Neural cell (in vitro differentiated cells): Measurements from ENCODE around the gene NKX1-2. TPM values are rescaled to one million over a fixed set of nuclear protein-coding genes. Genes with fewer than 3 reads are reported as not detected.

Source experiments
- H2AFZ ChIP-seq: fragments of 200-600, 300-800 bp; sonication (generic), shearing (Covaris generic); 2 replicates; pipeline ENCODE4 v1.6.0; 2014; ENCODE audit warnings: low read depth, mild to moderate bottlenecking, antibody characterized with exemption, low read length, moderate library complexity
- H3F3A ChIP-seq: fragments of 200-600 bp; shearing (Covaris generic); 2 replicates; pipeline ENCODE4 v1.6.1; 2016; ENCODE audit warnings: mild to moderate bottlenecking, moderate library complexity, mixed read lengths, antibody characterized with exemption, low read length; ENCODE audit not compliant: insufficient read depth, poor library complexity, severe bottlenecking
- H3K27ac ChIP-seq: fragments of 200-600, 300-800 bp; sonication (generic), shearing (Covaris generic); 2 replicates; pipeline ENCODE4 v1.5.1; 2014; ENCODE audit warnings: mild to moderate bottlenecking, low read length, moderate library complexity
- H3K27me3 ChIP-seq: fragments of 300-800, 200-600 bp; sonication (generic), shearing (Covaris generic); 2 replicates; pipeline ENCODE4 v1.6.0; 2014; ENCODE audit warnings: mild to moderate bottlenecking, low read depth, low read length, moderate library complexity; ENCODE audit not compliant: insufficient read depth
- H3K36me3 ChIP-seq: fragments of 300-800, 200-600 bp; sonication (generic), shearing (Covaris generic); 2 replicates; pipeline ENCODE4 v1.5.1; 2014; ENCODE audit warnings: mild to moderate bottlenecking, antibody characterized with exemption, low read length, moderate library complexity; ENCODE audit not compliant: insufficient read depth
- H3K4me2 ChIP-seq: fragments of 300-800, 200-600 bp; sonication (generic), shearing (Covaris generic); 2 replicates; pipeline ENCODE4 v1.6.0; 2014; ENCODE audit warnings: mild to moderate bottlenecking, low read length
- H3K4me3 ChIP-seq: fragments of 300-800, 200-600 bp; sonication (generic), shearing (Covaris generic); 2 replicates; pipeline ENCODE4 v1.5.1; 2014; ENCODE audit warnings: mild to moderate bottlenecking, low read length, moderate library complexity
- H3K79me2 ChIP-seq: fragments of 200-600 bp; shearing (Covaris generic); replicated peaks from 2 replicates; pipeline ENCODE4 v1.6.0; 2014; ENCODE audit warnings: mild to moderate bottlenecking, low read length, moderate library complexity; ENCODE audit not compliant: insufficient read depth
- H3K9ac ChIP-seq: fragments of 300-800, 200-600 bp; sonication (generic), shearing (Covaris generic); 2 replicates; pipeline ENCODE4 v1.6.1; 2016; ENCODE audit warnings: mild to moderate bottlenecking, low read length, mixed read lengths
- H3K9me2 ChIP-seq: fragments of 200-600 bp; shearing (Covaris generic); 2 replicates; pipeline ENCODE4 v1.6.1; 2016; ENCODE audit warnings: mild to moderate bottlenecking, low read length, mixed read lengths; ENCODE audit not compliant: insufficient read depth
- H3K9me3 ChIP-seq: fragments of 200-600, 300-800 bp; sonication (generic), shearing (Covaris generic); 2 replicates; pipeline ENCODE4 v1.6.1; 2016; ENCODE audit warnings: mild to moderate bottlenecking, mixed run types, low read length, moderate library complexity, mixed read lengths
- H4K20me1 ChIP-seq: fragments of 200-600 bp; shearing (Covaris generic); 2 replicates; pipeline ENCODE4 v1.6.1; 2016; ENCODE audit warnings: mild to moderate bottlenecking, mixed run types; ENCODE audit not compliant: insufficient read depth
- EP300 ChIP-seq: fragments of 450-650 bp; conservative IDR thresholded peaks from 2 replicates; pipeline ENCODE4 v1.6.1; 2014; ENCODE audit warnings: antibody characterized with exemption, mild to moderate bottlenecking, moderate library complexity; ENCODE audit not compliant: poor library complexity, severe bottlenecking
- EZH2 ChIP-seq: fragments of 200-600, 300-800 bp; shearing (Covaris generic), sonication (generic); IDR thresholded peaks from 2 replicates; pipeline ENCODE4 v1.6.1; 2014; ENCODE audit warnings: antibody characterized with exemption, low read length, borderline replicate concordance, mild to moderate bottlenecking; ENCODE audit not compliant: insufficient read depth, poor library complexity, severe bottlenecking
- MXI1 ChIP-seq: fragments of 450-650 bp; conservative IDR thresholded peaks from 2 replicates; pipeline ENCODE4 v1.6.1; 2014; ENCODE audit warnings: antibody characterized with exemption, mild to moderate bottlenecking; ENCODE audit not compliant: poor library complexity, severe bottlenecking
- POLR2AphosphoS5 ChIP-seq: IDR thresholded peaks from 2 replicates; pipeline ENCODE4 v1.6.1; 2012
- RAD21 ChIP-seq: fragments of 450-650 bp; conservative IDR thresholded peaks from 2 replicates; pipeline ENCODE4 v1.6.1; 2014; ENCODE audit warnings: antibody characterized with exemption, mild to moderate bottlenecking, moderate library complexity
- SMC3 ChIP-seq: fragments of 450-650 bp; conservative IDR thresholded peaks from 2 replicates; pipeline ENCODE4 v1.6.1; 2014; ENCODE audit warnings: antibody characterized with exemption, mild to moderate bottlenecking, moderate library complexity; ENCODE audit not compliant: poor library complexity
- TAF1 ChIP-seq: IDR thresholded peaks from 2 replicates; pipeline ENCODE4 v1.6.1; 2012; ENCODE audit warnings: low read depth
- polyA plus RNA-seq: library from polyadenylated mRNA; depleted of rRNA; stranded (reverse); fragments of >200 nt; gene quantifications from 2 replicates; pipeline ENCODE4 v1.2.3, GENCODE V29; 2014
- TF ChIP-seq, protein P1 (sequence below): IDR thresholded peaks from 2 replicates; pipeline ENCODE4 v1.6.1; 2012; ENCODE audit warnings: borderline replicate concordance
- TF ChIP-seq, protein P2 (sequence below): fragments of 450-650 bp; IDR thresholded peaks from 2 replicates; pipeline ENCODE4 v1.5.1; 2014; ENCODE audit warnings: antibody characterized with exemption, mild to moderate bottlenecking, moderate library complexity; ENCODE audit not compliant: poor library complexity, severe bottlenecking

Gene NKX1-2
- polyA plus RNA-seq, 1 donor from 2014 or later, result 0.19 TPM

DNA sequence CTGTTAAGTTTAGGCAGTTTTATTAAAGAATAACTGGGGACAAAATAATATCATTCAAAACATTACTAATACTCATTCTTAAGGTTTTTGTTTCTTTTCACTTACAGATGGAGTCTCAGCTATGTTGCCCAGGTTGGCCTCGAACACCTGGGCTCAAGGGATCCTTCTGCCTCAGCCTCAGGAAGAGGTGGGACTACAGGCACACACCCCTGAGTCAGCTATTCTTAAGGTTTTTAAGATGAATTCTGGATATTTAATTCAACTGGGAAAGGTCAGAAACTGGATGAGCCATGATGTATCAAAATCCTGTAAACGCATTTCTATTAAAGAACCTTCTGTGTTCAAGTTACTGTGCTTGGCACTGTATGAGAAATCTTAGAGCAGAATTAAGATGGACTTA, 34.6 kb downstream of the NKX1-2 start:
- Histone ChIP-seq H3K4me3 (no peak overlapping the region), H3K27ac (no peak overlapping the region), H2AFZ (no peak overlapping the region), H4K20me1 (no peaks in the 10 kb centered on the region), H3F3A (no peaks in the 10 kb centered on the region), H3K9me3 (no peaks in the 10 kb centered on the region), H3K9ac (no peak overlapping the region), H3K9me2 (no peaks in the 10 kb centered on the region), H3K36me3 (no peaks in the 10 kb centered on the region), H3K79me2 (peaks cover 31% of the 10 kb centered on the region), H3K4me2 (no peak overlapping the region), H3K27me3 (peaks cover 2% of the 10 kb centered on the region)
- TF ChIP-seq MXI1, result no peak
- no peak for TF ChIP-seq TAF1
- TF ChIP-seq EP300, result no peak
- no peak for TF ChIP-seq POLR2AphosphoS5
- TF ChIP-seq RAD21, result no peak
- TF ChIP-seq, protein P1, sequence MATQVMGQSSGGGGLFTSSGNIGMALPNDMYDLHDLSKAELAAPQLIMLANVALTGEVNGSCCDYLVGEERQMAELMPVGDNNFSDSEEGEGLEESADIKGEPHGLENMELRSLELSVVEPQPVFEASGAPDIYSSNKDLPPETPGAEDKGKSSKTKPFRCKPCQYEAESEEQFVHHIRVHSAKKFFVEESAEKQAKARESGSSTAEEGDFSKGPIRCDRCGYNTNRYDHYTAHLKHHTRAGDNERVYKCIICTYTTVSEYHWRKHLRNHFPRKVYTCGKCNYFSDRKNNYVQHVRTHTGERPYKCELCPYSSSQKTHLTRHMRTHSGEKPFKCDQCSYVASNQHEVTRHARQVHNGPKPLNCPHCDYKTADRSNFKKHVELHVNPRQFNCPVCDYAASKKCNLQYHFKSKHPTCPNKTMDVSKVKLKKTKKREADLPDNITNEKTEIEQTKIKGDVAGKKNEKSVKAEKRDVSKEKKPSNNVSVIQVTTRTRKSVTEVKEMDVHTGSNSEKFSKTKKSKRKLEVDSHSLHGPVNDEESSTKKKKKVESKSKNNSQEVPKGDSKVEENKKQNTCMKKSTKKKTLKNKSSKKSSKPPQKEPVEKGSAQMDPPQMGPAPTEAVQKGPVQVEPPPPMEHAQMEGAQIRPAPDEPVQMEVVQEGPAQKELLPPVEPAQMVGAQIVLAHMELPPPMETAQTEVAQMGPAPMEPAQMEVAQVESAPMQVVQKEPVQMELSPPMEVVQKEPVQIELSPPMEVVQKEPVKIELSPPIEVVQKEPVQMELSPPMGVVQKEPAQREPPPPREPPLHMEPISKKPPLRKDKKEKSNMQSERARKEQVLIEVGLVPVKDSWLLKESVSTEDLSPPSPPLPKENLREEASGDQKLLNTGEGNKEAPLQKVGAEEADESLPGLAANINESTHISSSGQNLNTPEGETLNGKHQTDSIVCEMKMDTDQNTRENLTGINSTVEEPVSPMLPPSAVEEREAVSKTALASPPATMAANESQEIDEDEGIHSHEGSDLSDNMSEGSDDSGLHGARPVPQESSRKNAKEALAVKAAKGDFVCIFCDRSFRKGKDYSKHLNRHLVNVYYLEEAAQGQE, result no peak
- TF ChIP-seq, protein P2, sequence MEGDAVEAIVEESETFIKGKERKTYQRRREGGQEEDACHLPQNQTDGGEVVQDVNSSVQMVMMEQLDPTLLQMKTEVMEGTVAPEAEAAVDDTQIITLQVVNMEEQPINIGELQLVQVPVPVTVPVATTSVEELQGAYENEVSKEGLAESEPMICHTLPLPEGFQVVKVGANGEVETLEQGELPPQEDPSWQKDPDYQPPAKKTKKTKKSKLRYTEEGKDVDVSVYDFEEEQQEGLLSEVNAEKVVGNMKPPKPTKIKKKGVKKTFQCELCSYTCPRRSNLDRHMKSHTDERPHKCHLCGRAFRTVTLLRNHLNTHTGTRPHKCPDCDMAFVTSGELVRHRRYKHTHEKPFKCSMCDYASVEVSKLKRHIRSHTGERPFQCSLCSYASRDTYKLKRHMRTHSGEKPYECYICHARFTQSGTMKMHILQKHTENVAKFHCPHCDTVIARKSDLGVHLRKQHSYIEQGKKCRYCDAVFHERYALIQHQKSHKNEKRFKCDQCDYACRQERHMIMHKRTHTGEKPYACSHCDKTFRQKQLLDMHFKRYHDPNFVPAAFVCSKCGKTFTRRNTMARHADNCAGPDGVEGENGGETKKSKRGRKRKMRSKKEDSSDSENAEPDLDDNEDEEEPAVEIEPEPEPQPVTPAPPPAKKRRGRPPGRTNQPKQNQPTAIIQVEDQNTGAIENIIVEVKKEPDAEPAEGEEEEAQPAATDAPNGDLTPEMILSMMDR, result no peak
- no peak for TF ChIP-seq EZH2
- TF ChIP-seq SMC3, result no peak

DNA sequence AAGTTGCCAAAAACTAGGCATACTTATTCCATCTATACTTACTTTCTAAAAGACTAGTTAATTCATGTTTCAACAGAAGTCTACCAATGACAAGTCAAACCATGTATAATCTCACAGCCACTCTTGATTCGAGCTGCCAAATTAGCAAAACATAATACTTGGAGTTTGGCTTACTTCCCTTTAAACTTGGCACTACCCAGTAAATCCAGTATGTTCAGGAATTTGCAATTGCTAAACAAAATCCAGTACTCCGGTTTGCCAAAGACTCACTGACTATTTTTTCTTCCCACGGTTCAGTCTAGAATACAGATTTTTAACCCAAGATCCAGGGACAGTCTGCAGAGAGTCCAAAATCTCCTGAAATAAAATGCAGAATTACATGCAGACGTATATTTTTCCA, 35.8 kb downstream of the NKX1-2 start:
- Histone ChIP-seq H3K27me3 (no peaks in the 10 kb centered on the region), H3K4me3 (no peak overlapping the region), H2AFZ (no peak overlapping the region), H3K9me3 (no peaks in the 10 kb centered on the region), H3K4me2 (no peak overlapping the region), H4K20me1 (no peaks in the 10 kb centered on the region), H3K9me2 (no peaks in the 10 kb centered on the region), H3K27ac (no peak overlapping the region), H3F3A (no peaks in the 10 kb centered on the region), H3K36me3 (no peaks in the 10 kb centered on the region), H3K9ac (no peak overlapping the region), H3K79me2 (peaks cover 31% of the 10 kb centered on the region)
- TF ChIP-seq TAF1 (no peak), EZH2 (no peak), POLR2AphosphoS5 (no peak), MXI1 (no peak), EP300 (no peak), RAD21 (no peak), SMC3 (no peak)
- TF ChIP-seq, protein P2, result no peak
- TF ChIP-seq, protein P1, result no peak
